Adrenal gland (tissue), 12 donors: Measurements from ENCODE around the gene CSKMT. TPM values are rescaled to one million over a fixed set of nuclear protein-coding genes. Genes with fewer than 3 reads are reported as not detected.
A peak's percentile ranks its signal among the peaks of the same experiment; 100 is the strongest.

ENCODE experiments used
- DNase-seq, 7 donors: peaks; one replicate each; pipeline ENCODE4 v3.0.0-alpha.2; 2019 to 2020
- H3K27ac ChIP-seq, 5 donors: fragments of 200-600 bp; sonication (generic) in 4 of 5; 1 replicate in 3 of 5; 2 replicates in 2 of 5; pipeline versions ENCODE4 v1.5.1 to v1.8.0; 2016 to 2020; ENCODE audit warnings: mild to moderate bottlenecking in 1 of 5
- H3K27me3 ChIP-seq: fragments of 200-600 bp; 2 replicates; pipeline ENCODE4 v1.8.0; 2021
- H3K36me3 ChIP-seq, 2 donors: fragments of 200-600 bp; replicated peaks in 1 of 2; 1 replicate in 1 of 2; 2 replicates in 1 of 2; pipeline versions ENCODE4 v1.5.1 to v1.8.0; 2018 to 2022
- H3K4me1 ChIP-seq, 2 donors: fragments of 200-600 bp; replicated peaks in 1 of 2; 1 replicate in 1 of 2; 2 replicates in 1 of 2; pipeline versions ENCODE4 v1.5.1 to v1.8.0; 2018 to 2021
- H3K4me3 ChIP-seq, 4 donors: fragments of 200-600 bp; sonication (generic) in 3 of 4; one replicate each; pipeline ENCODE4 v1.5.1; 2016 to 2018
- H3K9me3 ChIP-seq, 3 donors: fragments of 200-600 bp; sonication (generic) in 1 of 3; replicated peaks in 1 of 3; 1 replicate in 2 of 3; 2 replicates in 1 of 3; pipeline versions ENCODE4 v1.5.1 to v1.8.0; 2016 to 2021
- CTCF ChIP-seq, 6 experiments: fragments of 450-650 bp in 4 of 6; fragments of 200-600 bp in 2 of 6; sonication (generic) in 1 of 6; IDR thresholded peaks; 1 replicate in 5 of 6; 2 replicates in 1 of 6; pipeline versions ENCODE4 v1.5.1 to v1.8.0; 2016 to 2021; ENCODE audit warnings: antibody characterized with exemption in 6 of 6, mild to moderate bottlenecking in 2 of 6, moderate library complexity in 1 of 6
- POLR2A ChIP-seq, 2 donors: fragments of 450-650 bp; IDR thresholded peaks; one replicate each; pipeline ENCODE4 v1.6.1; 2017; ENCODE audit warnings: antibody characterized with exemption in 2 of 2, mild to moderate bottlenecking in 2 of 2, moderate library complexity in 1 of 2
- WGBS, 4 donors: extraction: QIAGEN DNeasy Blood & Tissue Kit in 2 of 4; methylation state at CpG; one replicate each; pipeline versions ENCODE4 v1.1.5 to v1.1.7; 2013 to 2017; 5-methylcytosine and 5-hydroxymethylcytosine counted together
- intact Hi-C, 2 donors: fragments of 100-400 bp; cut with DNase I; formaldehyde crosslinking; loops; one replicate each; pipeline versions ENCODE4 v1.14.1 to v1.15.0; 2022 to 2023
- polyA plus RNA-seq, 3 donors: library from polyadenylated mRNA; stranded (reverse); fragments of 200-250 nt in 2 of 3; fragments of 350-450 nt in 1 of 3; fragmentation: Illumina TruSeq in 1 of 3; extraction: RNeasy Lipid Tissue Mini Kit (QIAGEN cat#74804) in 1 of 3; gene quantifications; one replicate each; pipeline ENCODE4 v1.2.3, GENCODE V29; 2013 to 2014
- total RNA-seq, 9 donors: library from RNA; depleted of rRNA in 4 of 9; stranded (reverse); fragments of >200 nt in 4 of 9; fragments of 120-200 nt in 1 of 9; fragmentation: NEBNext Ultra II Directional in 1 of 9; extraction: Animal tissue kit (Norgen Biotek cat#: 25700) in 1 of 9; gene quantifications; one replicate each; pipeline versions ENCODE4 v1.1.0 to v1.2.4, GENCODE V29; 2013 to 2023
- donor health status: healthy with polysubstance abuse.
- donor health status: Bipolar disorder and iron deficiency.
- donor health status: DM: yes; HTN: yes; CAD: no.
- donor health status: DM: no; HTN: no; CAD: no.
- donor health status: DM: no; HTN: no; CAD: no.
- donor health status: DM: yes; HTN: yes; CAD: no.

CSKMT gene
- total and polyA plus RNA-seq, 12 donors: 1.9 to 37.2 (median 8.7) TPM; not detected in 1

- DNase-seq: no peak
- Histone ChIP-seq H3K36me3 (peaks cover 0 to 35% of the 10 kb centered on the region in 2 donors), H3K27ac (no peak overlapping the region), H3K27me3 (no peaks in the 10 kb centered on the region), H3K4me3 (no peak overlapping the region), H3K9me3 (no peaks in the 10 kb centered on the region), H3K4me1 (peaks cover 11 to 23% of the 10 kb centered on the region in 2 donors)
- 79 to 85% (median 81%) methylated on average over 8 of the region's 8 CpGs for WGBS, 4 donors
- intact Hi-C loops: no loop called here
- TF ChIP-seq CTCF (IDR thresholded peaks at IDR 0.05) (no peak), POLR2A (IDR thresholded peaks at IDR 0.05) (no peak)
Measured at GRCh38 chr11:62644220-62644619, 20.9 kb upstream of the CSKMT start.

GRCh38 chr11:62645671-62645945, 19.5 kb upstream of the CSKMT start:
- 10 to 17% (median 13%) methylated on average over 11 of the region's 11 CpGs for WGBS, 4 donors
- intact Hi-C loops: no loop called here
- H3K4me1 ChIP-seq: peaks cover 11 to 23% of the 10 kb centered on the region in 2 donors
- H3K9me3 ChIP-seq: no peaks in the 10 kb centered on the region
- peak overlapping the region in 4 of 5 donors; percentile 90 to 95 (median 92) for H3K27ac ChIP-seq
- H3K27me3 ChIP-seq: no peaks in the 10 kb centered on the region
- TF ChIP-seq CTCF (IDR thresholded peaks at IDR 0.05) (no peak), POLR2A (IDR thresholded peaks at IDR 0.05) (no peak)
- H3K36me3 ChIP-seq: peaks cover 0 to 34% of the 10 kb centered on the region in 2 donors
- no peak for DNase-seq
- peak overlapping the region in 3 of 4 donors; percentile 75 to 91 (median 79) for H3K4me3 ChIP-seq

GRCh38 chr11:62645946-62646824, 18.9 kb upstream of the CSKMT start, which contains the start of gene GANAB:
Gene GANAB, minus strand, starts transcription at chr11:62646613. Its CDS starts 14 bp downstream, at chr11:62646599.
- H3K4me3 ChIP-seq: peak within 1 kb of the TSS; percentile 75 to 98 (median 85)
- peak within 1 kb of the TSS; percentile 82 to 95 (median 90) for H3K27ac ChIP-seq
- no peaks in the 10 kb centered on the region for H3K9me3 ChIP-seq
- peak; percentile 99 to 100 (median 100) for DNase-seq
- intact Hi-C loops: no loop called here
- H3K4me1 ChIP-seq: peaks cover 11 to 23% of the 10 kb centered on the region in 2 donors
- peaks cover 0 to 34% of the 10 kb centered on the region in 2 donors for H3K36me3 ChIP-seq
- H3K27me3 ChIP-seq: no peaks in the 10 kb centered on the region
- TF ChIP-seq CTCF (IDR thresholded peaks at IDR 0.05) (peak in 1 of 6 experiments; percentile 3), POLR2A (IDR thresholded peaks at IDR 0.05) (peak; percentile 77 to 88)
- 0% methylated on average over 28 to 73 of the region's 73 CpGs for WGBS, 4 donors

- Histone ChIP-seq H3K9me3 (no peaks in the 10 kb centered on the region), H3K4me3 (no peak overlapping the region), H3K4me1 (peaks cover 14 to 30% of the 10 kb centered on the region in 2 donors), H3K27me3 (no peaks in the 10 kb centered on the region), H3K27ac (peak overlapping the region in 2 of 5 donors; percentile 57 to 95), H3K36me3 (peaks cover 0 to 34% of the 10 kb centered on the region in 2 donors)
- intact Hi-C loops: no loop called here
- TF ChIP-seq POLR2A (IDR thresholded peaks at IDR 0.05): no peak
- no peak for TF ChIP-seq CTCF (IDR thresholded peaks at IDR 0.05)
- peak in 1 of 7 donors; percentile 26 for DNase-seq
- 39 to 60% (median 46%) methylated on average over 20 to 32 of the region's 32 CpGs for WGBS, 4 donors
Measured at GRCh38 chr11:62646825-62647608, 18.1 kb upstream of the CSKMT start.
